HG02885 (cell line): ENCODE results near the gene PSENEN.
"Not testable (repeated sequence)": the region's sequence is repeated elsewhere in the genome, so short reads cannot be mapped to it uniquely, and the experiment has no call there.

ENCODE experiments used
- ATAC-seq: cut with Tn5 transposase; IDR thresholded peaks from one replicate; pipeline ENCODE4 v1.9.1; 2021; ENCODE audit warnings: mild to moderate bottlenecking; ENCODE audit not compliant: unreplicated experiment, poor library complexity

Gene PSENEN

GRCh38 chr19:35717665-35718344, 27.6 kb upstream of the PSENEN start, which contains the start of gene KMT2B:
TSS of gene KMT2B (plus strand) at chr19:35718003. CDS start at chr19:35718019, 16 bp downstream.
- ATAC-seq = peak; percentile 58

DNA sequence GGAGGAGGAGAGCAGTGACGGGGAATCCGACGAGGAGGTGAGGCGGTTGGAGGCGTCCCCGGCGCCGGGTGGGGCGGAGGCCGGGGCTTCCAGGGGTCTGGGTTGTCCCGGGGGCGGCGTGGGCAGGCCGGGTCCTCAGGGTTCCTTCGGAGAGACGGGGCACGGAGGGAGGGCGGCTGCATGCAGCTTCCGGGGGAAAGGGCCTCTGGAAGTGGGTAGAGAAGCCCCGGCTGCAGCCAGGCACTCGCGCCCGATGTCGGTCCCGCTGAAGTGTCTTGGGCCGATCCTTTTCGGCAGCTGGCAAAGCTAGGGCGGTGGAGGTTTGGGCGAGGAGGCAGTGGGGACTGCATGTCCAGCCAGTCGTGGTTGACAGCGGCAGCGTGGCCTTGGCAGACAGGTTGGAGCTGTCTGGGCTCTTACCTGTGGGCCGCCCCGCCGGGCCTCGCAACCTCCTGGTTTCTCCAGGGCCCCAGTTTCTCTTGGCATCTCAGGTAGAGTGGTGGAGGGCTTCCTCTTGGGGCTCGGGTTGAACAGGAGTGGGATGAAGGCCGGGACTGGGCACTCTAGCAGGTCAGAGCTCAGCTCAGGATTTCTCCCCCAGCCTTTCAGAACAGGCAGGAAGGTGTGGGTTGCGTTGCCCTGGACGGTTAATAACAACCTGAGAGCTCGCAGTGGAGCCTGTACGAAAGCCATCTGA, 27.0 kb upstream of the PSENEN start:
- peak; percentile 8 for ATAC-seq

- no peak for ATAC-seq
Observed at GRCh38 chr19:35719402-35720162, 25.9 kb upstream of the PSENEN start.

GRCh38 chr19:35720163-35720524, 25.3 kb upstream of the PSENEN start:
- no peak for ATAC-seq

DNA sequence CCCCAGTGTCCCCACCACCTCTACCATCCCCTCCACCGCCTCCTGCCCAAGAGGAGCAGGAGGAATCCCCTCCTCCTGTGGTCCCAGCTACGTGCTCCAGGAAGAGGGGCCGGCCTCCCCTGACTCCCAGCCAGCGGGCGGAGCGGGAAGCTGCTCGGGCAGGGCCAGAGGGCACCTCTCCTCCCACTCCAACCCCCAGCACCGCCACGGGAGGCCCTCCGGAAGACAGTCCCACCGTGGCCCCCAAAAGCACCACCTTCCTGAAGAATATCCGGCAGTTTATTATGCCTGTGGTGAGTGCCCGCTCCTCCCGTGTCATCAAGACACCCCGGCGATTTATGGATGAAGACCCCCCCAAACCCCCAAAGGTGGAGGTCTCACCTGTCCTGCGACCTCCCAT, 24.8 kb upstream of the PSENEN start:
- ATAC-seq = no peak

DNA sequence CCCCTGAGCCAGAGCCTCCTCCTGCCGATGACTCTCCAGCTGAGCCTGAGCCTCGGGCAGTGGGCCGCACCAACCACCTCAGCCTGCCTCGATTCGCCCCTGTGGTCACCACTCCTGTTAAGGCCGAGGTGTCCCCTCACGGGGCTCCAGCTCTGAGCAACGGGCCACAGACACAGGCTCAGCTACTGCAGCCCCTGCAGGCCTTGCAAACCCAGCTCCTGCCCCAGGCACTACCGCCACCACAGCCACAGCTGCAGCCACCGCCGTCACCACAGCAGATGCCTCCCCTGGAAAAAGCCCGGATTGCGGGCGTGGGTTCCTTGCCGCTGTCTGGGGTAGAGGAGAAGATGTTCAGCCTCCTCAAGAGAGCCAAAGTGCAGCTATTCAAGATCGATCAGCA, 24.1 kb upstream of the PSENEN start:
- no peak for ATAC-seq

GRCh38 chr19:35722461-35722860, 23.0 kb upstream of the PSENEN start:
- ATAC-seq = no peak

DNA sequence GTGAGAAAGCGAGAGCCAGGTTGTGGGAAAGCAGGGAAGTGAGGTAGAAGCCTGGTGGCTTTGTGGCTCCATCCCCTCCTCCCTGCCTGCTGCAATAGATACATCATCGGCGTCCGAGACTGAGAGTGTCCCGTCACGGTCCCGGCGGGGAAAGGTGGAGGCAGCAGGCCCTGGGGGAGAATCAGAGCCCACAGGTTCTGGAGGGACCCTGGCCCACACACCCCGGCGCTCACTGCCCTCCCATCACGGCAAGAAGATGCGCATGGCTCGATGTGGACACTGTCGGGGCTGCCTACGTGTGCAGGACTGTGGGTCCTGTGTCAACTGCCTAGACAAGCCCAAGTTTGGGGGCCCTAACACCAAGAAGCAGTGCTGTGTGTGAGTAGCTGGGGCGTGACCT, 22.6 kb upstream of the PSENEN start:
- no peak for ATAC-seq

- ATAC-seq = no peak
Observed at GRCh38 chr19:35723671-35724070, 21.8 kb upstream of the PSENEN start.

DNA sequence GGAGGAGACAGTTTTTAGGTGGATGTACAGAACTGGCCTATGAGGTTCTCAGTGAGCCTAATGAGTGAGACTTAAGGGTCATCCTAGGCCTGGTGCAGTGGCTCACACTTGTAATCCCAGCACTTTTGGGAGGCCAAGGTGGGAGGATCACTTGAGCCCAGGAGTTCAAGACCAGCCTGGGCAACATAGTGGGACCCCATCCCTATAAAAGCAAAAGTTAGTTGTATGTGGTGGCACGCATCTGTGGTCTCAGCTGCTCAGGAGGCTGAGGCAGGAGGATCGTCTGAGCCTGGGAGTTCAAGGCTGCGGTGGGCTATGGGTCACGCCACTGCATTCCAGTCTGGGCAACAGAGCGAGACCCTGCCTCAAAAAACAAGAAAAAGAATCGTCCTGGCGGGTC, 21.3 kb upstream of the PSENEN start:
- ATAC-seq = not testable (repeated sequence)

GRCh38 chr19:35724560-35724959, 20.9 kb upstream of the PSENEN start:
- no peak for ATAC-seq

DNA sequence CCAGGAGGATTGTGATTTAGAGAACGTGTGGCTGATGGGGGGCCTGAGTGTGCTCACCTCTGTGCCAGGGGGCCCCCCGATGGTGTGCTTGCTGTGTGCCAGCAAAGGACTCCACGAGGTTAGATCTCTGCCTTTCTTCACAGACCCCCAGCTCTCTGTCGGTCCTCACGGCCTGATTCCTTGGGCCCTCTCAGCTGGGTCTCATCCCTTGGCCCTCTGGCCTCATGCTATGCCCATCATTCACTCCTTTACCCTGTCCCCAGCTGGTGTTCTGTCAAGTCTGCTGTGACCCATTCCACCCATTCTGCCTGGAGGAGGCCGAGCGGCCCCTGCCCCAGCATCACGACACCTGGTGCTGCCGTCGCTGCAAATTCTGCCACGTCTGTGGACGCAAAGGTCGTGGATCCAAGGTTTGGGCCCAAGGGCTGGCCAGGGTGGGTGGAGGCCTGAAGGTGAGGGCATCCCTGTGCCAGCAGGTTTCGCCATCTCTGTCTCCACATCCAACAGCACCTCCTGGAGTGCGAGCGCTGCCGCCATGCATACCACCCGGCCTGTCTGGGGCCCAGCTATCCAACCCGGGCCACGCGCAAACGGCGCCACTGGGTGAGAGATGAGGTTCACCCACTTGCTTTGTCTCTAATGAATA, 20.1 kb upstream of the PSENEN start:
- ATAC-seq = no peak

GRCh38 chr19:35727053-35727955, 18.1 kb upstream of the PSENEN start:
- ATAC-seq = no peak

DNA sequence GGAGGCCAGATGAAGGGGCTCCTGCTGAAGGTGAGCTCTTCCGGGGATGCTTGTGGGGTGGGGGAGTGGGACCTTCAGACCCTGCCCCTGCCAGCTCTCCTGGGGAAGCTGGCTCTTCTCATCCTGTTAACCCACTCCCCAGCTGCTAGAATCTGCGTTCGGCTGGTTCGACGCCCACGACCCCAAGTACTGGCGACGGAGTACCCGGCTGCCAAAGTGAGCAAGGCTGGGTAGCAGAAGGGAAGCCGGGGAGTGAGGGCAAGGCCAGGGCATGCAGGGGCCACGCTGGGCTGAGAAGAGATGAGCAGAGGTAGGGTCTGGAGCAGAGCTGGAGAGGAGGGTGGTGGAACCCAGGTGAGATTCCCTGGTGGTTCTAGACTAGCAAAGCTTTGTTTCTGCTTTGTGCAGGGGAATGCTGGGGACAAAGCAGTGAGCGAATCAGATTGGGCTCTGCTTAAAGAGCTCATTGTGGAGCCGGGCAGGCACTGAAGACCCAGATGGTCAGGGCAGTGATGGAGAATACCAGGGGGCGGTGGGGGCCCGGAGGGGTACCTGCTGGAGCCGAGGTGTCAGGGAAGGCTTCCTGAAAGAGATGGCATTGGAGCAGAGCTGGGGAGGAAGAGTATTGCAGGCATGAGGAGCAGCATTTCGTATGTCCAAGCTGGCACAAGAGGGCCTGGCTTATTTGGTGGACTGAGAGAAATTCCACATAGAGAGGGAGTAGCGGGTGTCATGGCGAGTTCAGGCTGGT, 17.3 kb upstream of the PSENEN start:
- no peak for ATAC-seq

- ATAC-seq = no peak
Observed at GRCh38 chr19:35729021-35729420, 16.4 kb upstream of the PSENEN start.

- no peak for ATAC-seq
Observed at GRCh38 chr19:35729763-35730162, 15.7 kb upstream of the PSENEN start.

DNA sequence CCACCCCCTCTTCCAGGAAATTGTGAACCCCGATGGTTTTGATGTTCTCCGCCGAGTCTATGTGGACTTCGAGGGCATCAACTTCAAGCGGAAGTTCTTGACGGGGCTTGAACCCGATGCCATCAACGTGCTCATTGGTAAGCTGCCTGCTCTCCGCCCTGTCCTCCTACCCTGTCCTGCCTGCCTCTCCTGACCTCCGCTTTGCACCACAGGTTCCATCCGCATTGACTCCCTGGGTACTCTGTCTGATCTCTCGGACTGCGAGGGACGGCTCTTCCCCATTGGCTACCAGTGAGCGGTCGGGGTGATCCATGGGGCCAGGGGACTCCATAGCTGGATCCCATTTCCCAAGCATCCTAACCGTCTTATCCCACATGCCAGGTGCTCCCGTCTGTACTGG, 15.1 kb upstream of the PSENEN start:
- no peak for ATAC-seq

- ATAC-seq = no peak
Observed at GRCh38 chr19:35731353-35731752, 14.1 kb upstream of the PSENEN start.

- ATAC-seq = no peak
Observed at GRCh38 chr19:35731779-35732405, 13.6 kb upstream of the PSENEN start.
